Urothelium cell line (cell line): ENCODE measurements around the gene PRKCSH.
"Not testable (repeated sequence)": the region's sequence is repeated elsewhere in the genome, so short reads cannot be mapped to it uniquely, and the experiment has no call there.

ENCODE experiments used
- DNase-seq: peaks from one replicate; pipeline ENCODE4 v3.0.0; 2011; ENCODE audit warnings: low spot score, mixed read lengths
- FAIRE-seq: peaks from 2 replicates; lab custom pipeline; 2011; peaks lifted over from hg19 to GRCh38; lab: Jason Lieb, UNC

PRKCSH gene

DNA sequence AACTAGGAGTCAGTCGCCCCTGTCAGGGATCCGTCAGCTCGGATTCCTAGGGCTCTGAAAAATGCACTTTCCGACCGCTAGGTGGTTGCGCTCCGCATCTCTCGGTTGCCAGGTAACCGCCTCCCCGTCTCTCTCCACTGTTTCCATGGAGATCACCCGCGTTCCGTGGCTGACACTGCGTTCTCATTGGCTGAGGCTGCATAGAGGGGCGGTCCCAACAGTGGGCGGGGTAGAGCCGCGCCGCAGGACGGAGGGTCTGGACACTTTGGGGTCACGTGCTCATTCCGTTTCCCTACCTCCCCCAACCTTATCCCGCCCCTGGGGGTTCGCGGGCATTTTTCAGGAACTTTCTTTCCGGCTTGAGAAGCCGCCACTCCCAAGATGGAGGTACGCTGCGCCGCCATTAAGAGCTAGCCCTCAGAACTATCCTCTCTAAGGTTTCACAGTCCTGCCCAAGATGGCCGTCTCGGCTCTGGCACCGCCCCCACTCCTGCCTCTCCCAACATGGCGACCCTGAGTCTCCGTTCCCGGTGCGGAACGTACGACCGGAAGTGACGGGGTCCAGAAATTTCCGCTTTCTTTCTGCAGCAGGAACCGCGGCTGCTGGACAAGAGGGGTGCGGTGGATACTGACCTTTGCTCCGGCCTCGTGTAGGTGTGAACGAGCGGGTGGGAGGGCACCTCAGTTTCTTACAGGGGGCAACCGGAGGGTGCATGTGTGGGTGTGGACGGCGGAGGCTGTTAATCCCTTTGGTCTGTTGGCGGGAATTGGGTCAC is at the start of gene PRKCSH, which contains the start of gene ODAD3:
Gene PRKCSH, plus strand, starts transcription at position 579 of the 776 bp plus-strand sequence. CDS start 483 bp downstream, outside the sequence.
Gene ODAD3, minus strand, starts transcription at position 65 of the 776 bp plus-strand sequence. CDS start 105 bp downstream, outside the sequence.
- peak; percentile 97 for DNase-seq
- no peak for FAIRE-seq

DNA sequence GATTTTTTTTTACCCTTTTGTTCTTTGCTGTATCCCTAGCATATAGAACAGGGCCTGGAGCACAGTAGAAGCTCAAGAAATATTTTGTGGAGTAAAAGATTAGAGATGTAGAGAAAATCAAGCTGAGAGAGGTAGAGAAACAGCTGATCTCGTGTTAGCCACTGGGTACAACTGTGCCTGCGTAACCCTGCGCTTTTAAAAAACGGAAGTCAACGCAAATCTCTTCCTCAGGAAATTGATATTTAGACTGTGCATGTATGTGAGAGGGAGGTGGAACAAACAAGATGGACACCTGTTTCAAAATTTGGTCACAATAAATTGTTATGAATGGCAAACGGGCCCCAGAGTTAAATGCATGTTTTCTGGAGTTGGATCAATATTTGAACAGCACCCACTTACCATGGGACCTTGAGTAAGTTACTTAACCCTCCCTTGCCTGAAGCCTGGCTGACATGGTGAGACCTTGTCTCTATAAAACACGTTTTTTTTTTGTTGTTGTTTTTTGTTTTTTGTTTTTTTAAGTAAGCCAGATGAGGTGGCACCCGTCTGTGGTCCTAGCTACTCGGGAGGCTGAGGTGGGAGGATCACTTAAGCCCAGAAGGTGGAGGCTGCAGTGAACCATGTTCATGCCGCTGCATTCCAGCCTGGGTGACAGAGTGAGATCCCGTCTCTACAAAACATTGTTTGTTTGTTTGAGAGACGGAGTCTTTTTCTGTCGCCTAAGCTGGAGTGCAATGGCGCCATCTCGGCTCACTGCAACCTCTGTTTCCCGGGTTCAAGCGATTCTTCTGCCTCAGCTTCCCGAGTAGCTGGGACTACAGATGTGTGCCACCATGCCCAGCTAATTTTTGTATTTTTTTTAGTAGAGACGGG is 48.0 kb upstream of the PRKCSH start:
- DNase-seq, result no peak
- FAIRE-seq, result no peak

DNA sequence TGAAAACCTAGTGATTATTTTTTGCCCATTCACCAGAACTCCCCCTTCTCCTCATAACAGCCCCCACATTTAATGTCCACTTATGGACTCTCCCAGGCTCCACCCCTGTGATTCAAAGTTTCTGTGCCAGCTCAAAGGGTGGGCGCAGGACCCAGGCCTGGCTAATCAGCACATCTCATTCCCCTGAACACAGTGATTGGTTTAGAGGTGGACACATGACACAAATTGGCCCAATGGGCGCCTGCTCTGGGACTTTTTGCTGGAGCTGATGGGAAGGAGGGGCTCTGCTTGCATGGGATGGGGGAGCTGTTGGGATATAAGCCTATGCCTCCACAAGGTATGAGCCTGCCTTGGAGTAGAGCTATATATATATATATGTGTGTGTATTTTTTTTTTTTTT is 45.1 kb upstream of the PRKCSH start:
- DNase-seq, result no peak
- no peak for FAIRE-seq

DNA sequence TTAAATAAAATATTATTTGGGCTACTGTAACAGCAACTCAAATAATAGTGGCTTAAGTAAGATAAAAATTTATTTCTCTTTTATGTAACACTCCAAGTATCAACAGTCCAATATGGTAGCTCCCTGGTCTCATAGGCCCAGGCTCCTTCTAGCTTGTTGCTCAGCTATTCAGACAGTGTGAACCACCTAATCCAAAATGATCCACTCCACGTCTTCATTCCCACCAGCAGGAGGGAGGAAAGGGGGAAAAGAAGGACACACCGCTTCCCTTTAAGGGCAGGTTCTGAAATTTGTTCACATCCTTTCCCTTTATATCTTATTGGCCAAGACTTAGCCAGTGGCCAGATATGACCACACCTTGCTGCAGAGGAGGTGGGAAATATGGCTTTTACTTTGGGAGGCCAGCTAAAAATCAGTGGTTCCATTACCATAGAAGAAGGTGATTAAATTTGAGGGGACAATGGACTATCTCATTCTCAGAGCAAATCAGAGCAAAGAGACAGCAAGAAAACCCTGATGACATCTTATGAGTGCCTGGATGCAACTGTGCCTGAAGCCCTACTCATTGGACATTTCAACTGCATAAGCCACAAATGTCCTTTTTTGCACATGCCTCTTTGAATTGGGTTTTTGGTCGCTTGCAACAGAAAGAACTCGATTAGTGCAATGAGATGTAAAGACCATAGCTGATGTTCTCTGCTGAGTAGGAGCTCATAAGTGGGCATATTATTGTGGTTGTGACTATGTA is 44.3 kb upstream of the PRKCSH start:
- DNase-seq (no peak), FAIRE-seq (no peak)

DNA sequence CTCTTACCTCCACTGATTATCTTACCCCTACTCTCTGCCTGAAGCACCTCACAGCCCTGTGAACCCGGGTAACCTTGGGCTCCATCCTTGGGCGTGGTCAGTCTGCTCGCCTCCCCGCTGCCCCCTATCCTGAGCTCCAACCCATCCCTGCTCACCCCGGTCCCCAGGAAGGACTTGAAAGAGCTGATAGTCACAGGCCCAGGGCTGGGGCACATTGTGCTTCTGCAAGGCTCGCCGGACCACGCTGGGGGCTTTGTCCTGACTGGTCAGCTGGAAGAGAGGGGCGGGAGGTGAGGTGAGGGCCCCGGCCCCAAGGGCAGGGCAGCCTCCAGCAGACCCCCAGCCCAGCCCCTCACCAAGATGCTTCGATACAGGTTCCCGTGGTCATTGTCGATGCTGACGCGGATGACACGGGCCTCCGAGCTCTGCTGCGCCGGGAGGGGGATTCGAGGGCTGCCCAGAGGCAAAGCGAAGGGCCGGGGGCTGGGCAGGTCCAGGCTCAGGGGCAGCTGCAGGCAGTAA is 38.3 kb upstream of the PRKCSH start:
- DNase-seq (no peak), FAIRE-seq (no peak)

DNA sequence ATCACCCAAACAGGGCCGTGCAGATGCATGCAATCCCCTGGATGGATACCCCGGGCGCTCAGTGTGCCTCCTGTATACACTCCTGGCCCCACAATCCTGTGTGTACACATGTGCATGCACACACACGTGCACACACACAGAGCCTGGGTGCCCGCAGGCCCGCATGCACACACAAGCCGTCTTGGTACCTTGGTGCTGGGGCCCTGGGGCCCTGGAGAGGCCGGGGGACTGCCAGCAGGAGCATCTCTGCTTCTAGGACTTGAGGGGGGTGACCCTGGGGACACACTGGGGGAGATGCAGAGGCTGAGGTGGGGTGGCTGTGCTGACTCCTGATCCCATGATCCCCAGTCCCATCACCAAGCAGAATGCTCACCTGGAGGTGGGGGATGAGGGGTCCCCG is 35.8 kb upstream of the PRKCSH start:
- FAIRE-seq (no peak), DNase-seq (no peak)

GRCh38 chr19:11400798-11401197 is 34.6 kb upstream of the PRKCSH start:
- FAIRE-seq (no peak), DNase-seq (no peak)

DNA sequence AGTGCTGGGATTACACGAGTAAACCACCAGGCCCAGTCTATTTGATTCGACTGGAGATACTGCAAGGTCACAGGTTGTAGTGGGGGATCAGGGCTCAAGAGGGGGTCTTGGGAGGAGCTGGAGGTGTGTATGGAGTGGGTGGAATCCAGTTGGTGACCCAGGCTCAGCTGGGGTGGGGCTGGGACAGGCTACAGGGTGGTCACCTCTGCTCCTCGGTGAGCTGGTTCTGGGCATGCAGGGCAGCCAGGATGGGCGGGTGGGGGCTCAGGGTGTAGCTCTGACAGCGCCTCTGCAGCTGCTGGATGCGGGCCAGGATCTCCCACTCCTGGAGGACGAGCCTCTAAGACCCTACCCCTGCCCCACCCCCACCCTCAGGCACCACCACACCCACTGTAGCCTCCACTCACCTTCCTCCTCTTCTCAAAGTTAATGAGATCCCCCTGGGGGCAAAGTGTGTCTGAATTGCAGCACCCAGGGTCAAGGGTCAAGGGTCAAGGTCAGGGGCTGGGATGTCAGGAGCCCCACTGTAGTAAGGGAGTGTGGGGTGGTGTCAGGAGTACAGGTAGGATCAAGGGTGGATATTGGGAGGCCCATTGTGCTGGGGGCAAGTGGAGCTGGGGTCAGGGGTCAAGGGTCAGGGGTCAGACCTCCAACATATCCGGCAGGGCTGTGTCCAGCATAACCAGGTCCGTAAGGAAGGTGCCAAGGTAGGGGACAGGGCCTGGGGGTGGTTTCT is 33.5 kb upstream of the PRKCSH start:
- no peak for FAIRE-seq
- DNase-seq, result no peak

GRCh38 chr19:11404588-11405222 is 30.7 kb upstream of the PRKCSH start:
- no peak for FAIRE-seq
- no peak for DNase-seq

GRCh38 chr19:11405846-11406643 is 29.4 kb upstream of the PRKCSH start:
- DNase-seq, result no peak

GRCh38 chr19:11406703-11407236 is 28.7 kb upstream of the PRKCSH start:
- not testable (repeated sequence) for FAIRE-seq, DNase-seq

More at GRCh38 chr19:11405846-11406643, 29.4 kb upstream of the PRKCSH start:
- no peak for FAIRE-seq

DNA sequence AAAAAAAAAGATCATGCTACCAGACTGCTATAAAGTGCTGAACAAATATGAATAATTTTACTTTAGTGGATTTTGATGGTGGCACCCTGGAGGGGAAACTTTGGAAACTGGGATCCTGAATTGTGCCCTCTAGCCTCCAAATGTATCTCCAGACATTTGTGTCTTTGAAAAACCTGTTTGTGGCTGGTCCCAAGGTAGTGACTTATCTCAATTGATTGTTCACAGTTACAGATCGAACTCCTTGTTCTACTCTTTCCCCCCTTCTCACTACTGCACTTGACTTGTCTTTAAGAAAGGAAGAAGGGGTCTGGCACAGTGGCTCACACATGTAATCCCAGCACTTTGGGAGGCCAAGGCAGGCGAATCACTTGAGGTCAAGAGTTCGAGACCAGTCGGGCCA is 26.8 kb upstream of the PRKCSH start:
- no peak for DNase-seq
- no peak for FAIRE-seq

GRCh38 chr19:11410682-11411081 is 24.8 kb upstream of the PRKCSH start:
- DNase-seq (peak; percentile 48), FAIRE-seq (no peak)

DNA sequence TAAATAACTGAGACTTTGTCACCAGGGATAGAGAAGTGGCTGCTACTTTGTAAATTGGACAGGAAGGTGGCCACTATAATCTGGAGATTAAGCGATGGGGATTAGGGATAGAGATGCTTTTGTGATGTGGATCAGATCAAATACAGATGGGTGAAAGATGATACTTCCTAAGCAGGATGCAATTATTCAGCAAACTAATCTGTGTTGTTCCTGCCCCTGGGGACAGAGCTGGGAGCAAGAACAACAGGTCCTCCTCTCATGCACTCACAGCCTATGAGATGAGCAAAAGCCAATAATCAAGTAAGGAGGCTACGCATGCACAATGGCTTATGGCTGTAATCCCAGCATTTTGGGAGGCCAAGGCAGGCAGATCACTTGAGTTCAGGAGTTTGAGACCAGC is 20.9 kb upstream of the PRKCSH start:
- no peak for DNase-seq
- FAIRE-seq, result no peak

DNA sequence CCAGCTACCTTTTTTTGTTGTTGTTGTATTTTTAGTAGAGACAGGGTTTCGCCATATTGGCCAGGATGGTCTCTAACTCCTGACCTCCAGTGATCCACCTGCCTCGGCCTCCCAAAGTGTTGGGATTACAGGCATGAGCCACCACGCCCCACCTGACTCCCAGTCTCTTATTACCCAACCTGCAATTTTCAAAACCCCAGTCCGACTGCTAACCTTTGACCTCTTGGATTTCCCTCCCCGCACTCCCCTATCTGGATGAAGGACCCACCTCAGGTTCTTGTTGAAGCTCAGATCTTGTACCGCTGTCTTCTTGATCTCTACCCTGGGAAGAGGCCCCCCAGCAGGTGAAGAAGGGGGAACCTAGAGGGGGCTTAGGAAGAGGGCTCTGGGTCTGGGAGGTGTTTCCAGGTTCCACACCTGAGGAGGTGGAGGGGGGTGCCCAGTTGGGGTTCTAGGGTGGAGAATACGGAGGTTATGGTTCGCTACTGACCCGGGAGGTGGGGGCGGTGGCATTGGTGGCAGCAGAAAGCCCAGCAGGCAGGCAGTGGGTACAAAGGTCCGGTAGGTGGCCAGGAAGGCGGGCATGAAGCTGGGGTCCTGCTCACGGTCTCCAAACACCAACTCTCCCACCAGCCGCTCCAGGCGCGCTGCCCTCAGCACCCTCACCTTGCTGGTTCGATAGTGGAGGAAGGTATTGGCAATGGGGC is 18.9 kb upstream of the PRKCSH start:
- no peak for DNase-seq
- FAIRE-seq, result no peak

DNA sequence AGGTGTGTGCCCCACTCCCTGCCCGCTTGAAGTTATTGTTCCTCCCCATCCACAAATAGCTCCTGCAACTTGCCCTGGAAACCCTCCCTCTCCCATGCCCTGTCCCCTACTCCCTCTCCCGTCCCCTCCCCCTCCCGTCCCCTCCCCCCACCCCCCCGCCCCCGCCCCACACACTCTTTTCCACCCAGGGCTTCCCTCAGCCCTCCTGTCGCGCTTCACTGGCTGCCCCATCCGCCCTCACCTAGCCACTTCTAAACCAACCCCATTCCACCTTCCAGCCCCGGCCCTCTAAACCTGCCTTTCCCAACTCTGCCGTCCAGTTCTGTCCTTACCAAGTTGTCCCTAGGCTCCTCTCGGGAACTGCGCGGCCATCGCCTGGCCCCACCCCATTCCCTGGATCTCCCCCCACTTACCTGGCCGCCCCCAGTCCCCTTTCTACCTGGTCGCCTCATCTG is 17.3 kb upstream of the PRKCSH start:
- no peak for DNase-seq
- FAIRE-seq, result no peak

DNA sequence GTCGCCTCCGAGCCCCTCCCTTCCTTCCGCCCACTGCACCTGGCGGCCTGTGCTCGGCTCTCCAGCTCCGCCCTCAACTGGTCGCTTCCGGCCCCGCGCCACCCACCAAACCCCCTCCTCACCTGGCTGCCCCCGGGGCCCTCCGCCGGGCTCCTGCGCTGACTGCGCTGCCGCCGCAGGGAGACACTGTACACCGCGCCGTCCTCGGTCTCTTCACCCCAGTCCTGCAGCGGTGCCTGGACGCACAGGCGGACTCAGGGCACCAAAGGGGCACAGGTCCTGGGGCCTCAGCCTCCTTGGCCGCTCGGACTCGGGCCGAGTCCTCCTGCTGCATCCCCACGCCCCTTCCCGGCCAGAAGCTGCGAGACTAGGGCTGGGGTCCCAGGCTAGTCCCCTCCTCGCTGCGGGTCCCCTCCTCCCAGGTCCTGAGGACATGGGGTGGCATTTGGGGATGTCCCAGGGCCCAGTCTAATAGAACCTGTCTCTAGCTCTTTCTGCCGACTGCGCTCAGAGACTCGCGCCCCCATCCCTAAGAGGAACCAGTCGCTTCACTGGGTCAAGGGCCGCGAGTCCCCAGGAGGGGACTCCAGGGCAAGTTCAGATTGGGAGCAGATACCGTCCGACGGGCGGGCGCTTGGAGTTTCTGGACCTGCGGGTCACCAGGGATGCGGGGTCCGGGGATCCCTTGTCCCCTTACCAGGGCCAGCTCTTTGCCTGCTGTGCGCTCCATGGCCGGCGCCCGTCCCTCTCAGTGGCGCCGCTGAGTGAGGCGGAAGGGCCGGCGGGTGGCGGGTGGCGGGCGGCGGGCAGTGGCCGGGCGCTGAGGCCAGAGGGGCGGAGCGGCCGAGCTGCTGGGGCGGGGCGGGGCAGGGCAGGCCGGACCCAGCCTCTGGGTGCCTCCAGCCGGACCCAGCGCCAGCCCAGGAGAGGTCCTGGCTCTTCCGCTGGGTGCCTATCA is 16.6 kb upstream of the PRKCSH start, which contains the start of gene RGL3:
Gene RGL3, minus strand, starts transcription at position 766 of the 958 bp plus-strand sequence. Its CDS starts 36 bp downstream, at position 730.
- FAIRE-seq, result no peak
- no peak for DNase-seq
